Testis (tissue), 2 donors: Measurements from ENCODE around the gene GOLGA6L10.

ENCODE experiments used
- CTCF ChIP-seq, 3 experiments: fragments of 450-650 bp in 2 of 3; fragments of 200-600 bp in 1 of 3; sonication (generic) in 1 of 3; IDR thresholded peaks; one replicate each; pipeline ENCODE4 v1.5.1; 2016 to 2019; ENCODE audit warnings: antibody characterized with exemption in 3 of 3, mild to moderate bottlenecking in 2 of 3, moderate library complexity in 1 of 3
- POLR2A ChIP-seq: fragments of 450-650 bp; IDR thresholded peaks from one replicate; pipeline ENCODE4 v1.6.1; 2017; ENCODE audit warnings: antibody characterized with exemption, mild to moderate bottlenecking, moderate library complexity

- TF ChIP-seq POLR2A (no peak), CTCF (IDR thresholded peaks at IDR 0.05) (no peak)
Measured at GRCh38 chr15:82297546-82297945, 51.7 kb downstream of the GOLGA6L10 start.
